HUES64 (cell line): ENCODE measurements around the gene IL17D.
"Not testable (repeated sequence)": the region's sequence is repeated elsewhere in the genome, so short reads cannot be mapped to it uniquely, and the experiment has no call there.

Experiments
- H3K27ac ChIP-seq: 2 replicates; pipeline ENCODE4 v1.7.0; 2013; ENCODE audit warnings: low read depth, low read length, inconsistent platforms
- H3K27me3 ChIP-seq: 2 replicates; pipeline ENCODE4 v1.6.1; 2013; ENCODE audit warnings: mild to moderate bottlenecking, low read length; ENCODE audit not compliant: insufficient read depth
- H3K36me3 ChIP-seq: 2 replicates; pipeline ENCODE4 v1.6.1; 2013; ENCODE audit warnings: mild to moderate bottlenecking, low read length; ENCODE audit not compliant: insufficient read depth
- H3K4me1 ChIP-seq: 2 replicates; pipeline ENCODE4 v1.6.1; 2013; ENCODE audit warnings: mild to moderate bottlenecking, low read length, moderate library complexity; ENCODE audit not compliant: insufficient read depth
- H3K4me3 ChIP-seq: 2 replicates; pipeline ENCODE4 v1.5.1; 2013; ENCODE audit warnings: mild to moderate bottlenecking, low read length, moderate library complexity
- H3K9ac ChIP-seq: 2 replicates; pipeline ENCODE4 v1.6.1; 2013; ENCODE audit warnings: mild to moderate bottlenecking, low read depth, low read length
- H3K9me3 ChIP-seq: 2 replicates; pipeline ENCODE4 v1.6.1; 2013; ENCODE audit warnings: low read depth, low read length; ENCODE audit not compliant: insufficient read depth
- WGBS: fragments of 150-250, 120-280 bp; methylation state at CpG from one replicate; pipeline ENCODE4 v1.1.7; 2013; ENCODE audit warnings: missing lambda C conversion rate; 5-methylcytosine and 5-hydroxymethylcytosine counted together

Gene IL17D

GRCh38 chr13:20719783-20720182 lies 16.3 kb downstream of the IL17D start:
- Histone ChIP-seq H3K27ac (no peak overlapping the region), H3K9ac (no peak overlapping the region), H3K27me3 (peaks cover 52% of the 10 kb centered on the region), H3K36me3 (no peaks in the 10 kb centered on the region), H3K9me3 (no peaks in the 10 kb centered on the region), H3K4me3 (no peak overlapping the region), H3K4me1 (peaks cover 13% of the 10 kb centered on the region; the same call in 1 of the 2 replicates)
- WGBS = 86% methylated on average over 13 of the region's 13 CpGs

DNA sequence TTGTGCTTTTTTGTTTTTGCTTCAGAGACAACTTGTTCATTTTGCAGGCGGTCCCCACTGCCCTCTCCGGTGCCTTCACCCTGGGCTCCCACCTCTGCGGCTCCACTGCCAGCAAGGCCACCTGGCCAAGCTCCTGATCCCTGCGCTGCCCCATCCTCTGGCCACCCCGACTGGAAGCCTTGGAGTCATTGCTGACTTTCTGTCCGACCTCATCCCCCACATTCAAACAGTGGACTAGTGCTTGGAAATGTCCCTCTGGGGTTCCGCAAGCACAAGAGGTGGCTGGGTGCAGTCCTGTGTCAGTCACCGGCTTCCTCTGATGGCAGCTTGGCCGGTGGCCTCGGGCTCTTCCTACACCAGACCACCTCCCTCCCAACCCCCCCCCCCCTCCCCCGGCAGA lies 17.0 kb downstream of the IL17D start:
- Histone ChIP-seq H3K4me1 (peaks cover 13% of the 10 kb centered on the region; the same call in 1 of the 2 replicates), H3K27me3 (peaks cover 52% of the 10 kb centered on the region), H3K27ac (no peak overlapping the region), H3K36me3 (no peaks in the 10 kb centered on the region), H3K9me3 (no peaks in the 10 kb centered on the region), H3K9ac (no peak overlapping the region), H3K4me3 (no peak overlapping the region)
- WGBS = 89% methylated on average over 10 of the region's 11 CpGs

DNA sequence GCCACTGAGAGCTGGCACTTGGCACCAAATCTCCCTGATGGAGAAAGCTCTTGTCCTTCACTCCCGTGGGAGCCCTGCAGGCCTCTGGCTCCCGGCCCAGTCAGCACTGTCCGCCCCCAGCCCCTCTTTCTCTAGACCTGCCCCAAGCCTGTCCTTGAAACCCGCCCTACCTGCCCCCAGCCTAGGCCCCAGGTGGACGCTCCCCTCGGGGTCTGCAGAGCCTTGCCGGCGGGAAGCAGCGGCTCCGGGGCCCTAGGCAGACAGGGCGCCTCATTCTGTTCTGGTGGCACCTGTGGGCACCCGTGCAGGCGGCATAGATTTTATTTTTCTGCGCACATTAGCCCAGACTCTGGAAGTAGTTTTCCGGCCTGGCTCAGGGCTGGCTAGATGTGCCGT lies 17.6 kb downstream of the IL17D start:
- Histone ChIP-seq H3K9ac (0 out of 2 replicates have a peak overlapping the region, but pooled peaks have one; percentile 13), H3K36me3 (no peaks in the 10 kb centered on the region), H3K9me3 (no peaks in the 10 kb centered on the region), H3K4me1 (peaks cover 13% of the 10 kb centered on the region; the same call in 1 of the 2 replicates), H3K27me3 (peaks cover 52% of the 10 kb centered on the region), H3K4me3 (peak overlapping the region; percentile 56), H3K27ac (no peak overlapping the region)
- 69% methylated on average over 16 of the region's 16 CpGs for WGBS

DNA sequence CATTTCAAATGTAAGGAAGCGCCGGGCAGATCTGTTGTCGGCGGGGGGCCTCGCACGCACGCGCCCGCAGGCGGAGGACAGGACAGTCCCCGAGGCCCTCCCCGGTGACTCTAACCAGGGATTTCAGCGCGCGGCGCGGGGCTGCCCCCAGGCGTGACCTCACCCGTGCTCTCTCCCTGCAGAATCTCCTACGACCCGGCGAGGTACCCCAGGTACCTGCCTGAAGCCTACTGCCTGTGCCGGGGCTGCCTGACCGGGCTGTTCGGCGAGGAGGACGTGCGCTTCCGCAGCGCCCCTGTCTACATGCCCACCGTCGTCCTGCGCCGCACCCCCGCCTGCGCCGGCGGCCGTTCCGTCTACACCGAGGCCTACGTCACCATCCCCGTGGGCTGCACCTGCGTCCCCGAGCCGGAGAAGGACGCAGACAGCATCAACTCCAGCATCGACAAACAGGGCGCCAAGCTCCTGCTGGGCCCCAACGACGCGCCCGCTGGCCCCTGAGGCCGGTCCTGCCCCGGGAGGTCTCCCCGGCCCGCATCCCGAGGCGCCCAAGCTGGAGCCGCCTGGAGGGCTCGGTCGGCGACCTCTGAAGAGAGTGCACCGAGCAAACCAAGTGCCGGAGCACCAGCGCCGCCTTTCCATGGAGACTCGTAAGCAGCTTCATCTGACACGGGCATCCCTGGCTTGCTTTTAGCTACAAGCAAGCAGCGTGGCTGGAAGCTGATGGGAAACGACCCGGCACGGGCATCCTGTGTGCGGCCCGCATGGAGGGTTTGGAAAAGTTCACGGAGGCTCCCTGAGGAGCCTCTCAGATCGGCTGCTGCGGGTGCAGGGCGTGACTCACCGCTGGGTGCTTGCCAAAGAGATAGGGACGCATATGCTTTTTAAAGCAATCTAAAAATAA lies 18.2 kb downstream of the IL17D start:
- Histone ChIP-seq H3K27ac (no peak overlapping the region), H3K36me3 (no peaks in the 10 kb centered on the region), H3K4me3 (peak overlapping the region; percentile 56), H3K9ac (peak overlapping the region; percentile 13; the same call in 1 of the 2 replicates), H3K9me3 (no peaks in the 10 kb centered on the region), H3K4me1 (peaks cover 7% of the 10 kb centered on the region; the same call in 1 of the 2 replicates), H3K27me3 (peaks cover 47% of the 10 kb centered on the region)
- WGBS = 3% methylated on average over 80 of the region's 81 CpGs

- H3K27ac ChIP-seq = no peak overlapping the region
- no peaks in the 10 kb centered on the region for H3K4me1 ChIP-seq
- H3K9ac ChIP-seq = no peak overlapping the region
- no peaks in the 10 kb centered on the region for H3K36me3 ChIP-seq
- H3K9me3 ChIP-seq = no peaks in the 10 kb centered on the region
- 95% methylated on average over 5 of the region's 6 CpGs for WGBS
- H3K4me3 ChIP-seq = no peak overlapping the region
- H3K27me3 ChIP-seq = peaks cover 5% of the 10 kb centered on the region
Observed at GRCh38 chr13:20727856-20728255, 24.4 kb downstream of the IL17D start.

GRCh38 chr13:20728579-20729311 lies 25.2 kb downstream of the IL17D start:
- Histone ChIP-seq H3K27ac (no peak overlapping the region), H3K9me3 (no peaks in the 10 kb centered on the region), H3K4me3 (no peak overlapping the region)

DNA sequence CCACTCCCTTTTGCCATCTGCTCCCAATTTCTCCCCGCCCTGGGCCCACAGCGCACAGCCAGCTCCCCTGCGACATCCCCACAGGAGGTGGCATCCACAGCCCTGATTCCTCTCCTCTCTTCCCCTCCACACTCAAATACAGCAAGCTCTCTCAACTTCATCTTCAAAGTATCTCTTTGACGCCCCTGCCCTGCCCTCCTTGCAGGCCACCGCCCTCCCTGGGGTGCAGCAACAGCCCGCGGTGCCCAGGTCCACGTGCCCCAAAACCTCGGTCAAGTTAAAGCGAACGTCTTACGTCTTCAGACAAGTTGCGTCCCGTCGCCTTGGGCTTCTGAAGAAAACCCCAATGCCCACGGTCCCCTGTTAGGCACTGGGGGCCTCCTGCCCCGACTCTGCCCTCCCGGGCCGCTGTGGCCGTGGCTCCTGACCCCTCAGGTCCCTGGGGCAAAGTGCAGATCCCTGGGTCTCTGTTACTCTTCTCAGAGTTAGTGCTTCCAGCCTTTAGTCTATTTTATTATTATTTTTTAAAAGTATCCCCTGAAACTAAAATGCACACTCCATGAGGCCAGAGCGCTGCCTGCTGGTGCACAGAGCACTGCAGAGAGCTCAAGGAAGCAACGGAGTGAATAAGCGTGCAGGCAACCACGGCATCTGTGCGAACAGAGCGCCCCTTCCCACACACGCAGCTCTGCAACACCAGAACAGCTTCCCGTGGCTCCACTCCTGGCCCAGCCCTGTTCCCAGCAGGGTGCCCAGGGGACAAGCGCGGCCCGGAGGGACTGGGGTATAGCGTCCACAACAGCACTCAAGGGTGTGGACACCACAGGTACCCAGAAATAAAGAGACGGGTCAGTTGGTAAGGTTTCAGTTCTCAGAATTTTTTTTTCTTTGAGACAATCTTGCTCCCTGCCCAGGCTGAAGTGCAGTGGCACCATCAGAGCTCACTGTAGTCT lies 26.4 kb downstream of the IL17D start:
- H3K4me1 ChIP-seq = no peaks in the 10 kb centered on the region
- no peaks in the 10 kb centered on the region for H3K9me3 ChIP-seq
- WGBS = 93% methylated on average over 33 of the region's 33 CpGs
- no peaks in the 10 kb centered on the region for H3K27me3 ChIP-seq
- H3K27ac ChIP-seq = no peak overlapping the region
- H3K36me3 ChIP-seq = no peaks in the 10 kb centered on the region
- H3K4me3 ChIP-seq = no peak overlapping the region
- H3K9ac ChIP-seq = no peak overlapping the region

More at GRCh38 chr13:20728579-20729311, 25.2 kb downstream of the IL17D start:
- H3K27me3 ChIP-seq = no peaks in the 10 kb centered on the region
- no peaks in the 10 kb centered on the region for H3K36me3 ChIP-seq
- no peak overlapping the region for H3K9ac ChIP-seq
- WGBS = 91% methylated on average over 14 of the region's 14 CpGs
- H3K4me1 ChIP-seq = no peaks in the 10 kb centered on the region

GRCh38 chr13:20738616-20739015 lies 35.1 kb downstream of the IL17D start:
- 95% methylated on average over 6 of the region's 6 CpGs for WGBS
- H3K9ac ChIP-seq = no peak overlapping the region
- H3K4me1 ChIP-seq = no peaks in the 10 kb centered on the region
- no peaks in the 10 kb centered on the region for H3K9me3 ChIP-seq
- H3K27me3 ChIP-seq = no peaks in the 10 kb centered on the region
- H3K36me3 ChIP-seq = no peaks in the 10 kb centered on the region
- no peak overlapping the region for H3K27ac ChIP-seq
- no peak overlapping the region for H3K4me3 ChIP-seq

DNA sequence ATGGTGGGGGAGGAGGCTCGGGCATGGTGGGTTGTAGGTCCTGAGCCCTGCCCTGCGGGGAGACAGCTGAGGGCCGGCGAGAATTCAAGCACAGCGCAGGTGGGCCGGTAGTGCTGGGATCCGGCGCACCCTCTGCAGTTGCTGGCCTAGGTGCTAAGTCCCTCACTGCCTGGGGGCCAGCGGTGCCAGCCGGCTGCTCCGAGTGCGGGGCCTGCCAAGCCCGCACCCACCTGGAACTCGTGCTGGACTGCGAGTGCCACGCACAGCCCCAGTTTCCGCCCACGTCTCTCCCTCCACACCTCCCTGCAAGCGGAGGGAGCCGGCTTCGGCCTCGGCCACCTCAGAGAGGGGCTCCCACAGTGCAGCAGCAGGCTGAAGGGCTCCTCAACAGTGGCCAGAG lies 36.5 kb downstream of the IL17D start:
- 96% methylated on average over 22 of the region's 22 CpGs for WGBS
- Histone ChIP-seq H3K27me3 (no peaks in the 10 kb centered on the region), H3K9me3 (no peaks in the 10 kb centered on the region)

GRCh38 chr13:20743830-20744404 lies 40.4 kb downstream of the IL17D start:
- 96% methylated on average over 4 of the region's 4 CpGs for WGBS
- H3K27ac ChIP-seq, H3K9ac ChIP-seq, H3K9me3 ChIP-seq, H3K4me3 ChIP-seq, H3K36me3 ChIP-seq, H3K27me3 ChIP-seq, H3K4me1 ChIP-seq: not testable (repeated sequence)

More for the DNA sequence above, 36.5 kb downstream of the IL17D start:
- Histone ChIP-seq H3K27ac (no peak overlapping the region), H3K36me3 (no peaks in the 10 kb centered on the region), H3K4me3 (no peak overlapping the region), H3K9ac (no peak overlapping the region), H3K4me1 (no peaks in the 10 kb centered on the region)
